ENCODE results near the gene HTR7. TPM values are rescaled to one million over a fixed set of nuclear protein-coding genes. Genes with fewer than 3 reads are reported as not detected.
"Not testable (repeated sequence)": the region's sequence is repeated elsewhere in the genome, so short reads cannot be mapped to it uniquely, and the experiment has no call there.

The HTR7 gene
- total and polyA plus RNA-seq, 8 donors = 0.12 to 0.65 (median 0.24) TPM

DNA sequence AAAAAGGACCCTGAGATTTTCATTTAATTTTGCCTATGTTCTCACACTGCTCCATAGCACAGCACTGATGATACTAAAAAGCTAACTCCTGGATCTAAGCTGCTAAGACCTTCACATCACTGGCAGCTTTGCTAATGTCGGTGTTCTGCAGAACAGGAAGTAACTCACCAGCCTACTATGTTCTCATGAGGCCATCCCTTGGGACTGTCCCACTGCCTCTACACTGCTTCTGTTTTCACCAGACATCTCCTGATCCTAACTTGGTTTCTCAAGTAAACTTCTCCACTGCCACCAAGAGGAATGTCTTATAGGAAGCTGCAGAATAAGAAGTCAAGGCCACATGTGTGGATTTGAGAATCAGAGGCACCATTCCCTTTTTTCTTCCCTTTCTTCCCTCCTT, 15.1 kb downstream of the HTR7 start:
- Histone ChIP-seq H3K4me1 (no peaks in the 10 kb centered on the region), H3K9me3 (no peaks in the 10 kb centered on the region), H3K27ac (no peak overlapping the region), H3K27me3 (no peaks in the 10 kb centered on the region), H3K4me3 (no peak overlapping the region), H3K36me3 (no peaks in the 10 kb centered on the region)
- ATAC-seq (no peak), DNase-seq (no peak)
- no peak for TF ChIP-seq CTCF (IDR thresholded peaks at IDR 0.05)
- intact Hi-C loops (cut with DNase I) = no loop called here

DNA sequence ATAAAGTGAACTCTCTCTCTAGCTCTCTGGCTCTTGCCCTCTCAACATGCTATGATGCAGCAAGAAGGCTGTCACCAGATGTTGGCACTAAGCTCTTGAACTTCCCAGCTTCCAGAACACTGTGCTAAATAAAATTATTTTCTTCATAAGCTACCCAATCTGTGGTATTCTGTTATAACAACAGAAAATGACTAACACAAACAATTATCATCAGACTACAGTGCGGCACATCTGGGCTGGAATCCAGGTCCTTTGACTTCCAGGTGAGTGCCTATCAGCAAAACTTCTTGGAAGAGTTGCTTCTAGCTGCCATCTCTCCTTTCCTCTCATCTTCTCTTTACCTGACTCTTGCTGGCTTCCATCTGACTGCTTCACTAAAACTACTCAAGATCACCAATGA, 20.4 kb downstream of the HTR7 start:
- TF ChIP-seq CTCF (IDR thresholded peaks at IDR 0.05) = no peak
- no peak overlapping the region for H3K27ac ChIP-seq
- H3K36me3 ChIP-seq = no peaks in the 10 kb centered on the region
- no peak overlapping the region for H3K4me3 ChIP-seq
- no peaks in the 10 kb centered on the region for H3K27me3 ChIP-seq
- H3K9me3 ChIP-seq = no peaks in the 10 kb centered on the region
- intact Hi-C loops (cut with DNase I) = no loop called here
- DNase-seq = no peak
- ATAC-seq = no peak
- H3K4me1 ChIP-seq = no peaks in the 10 kb centered on the region

DNA sequence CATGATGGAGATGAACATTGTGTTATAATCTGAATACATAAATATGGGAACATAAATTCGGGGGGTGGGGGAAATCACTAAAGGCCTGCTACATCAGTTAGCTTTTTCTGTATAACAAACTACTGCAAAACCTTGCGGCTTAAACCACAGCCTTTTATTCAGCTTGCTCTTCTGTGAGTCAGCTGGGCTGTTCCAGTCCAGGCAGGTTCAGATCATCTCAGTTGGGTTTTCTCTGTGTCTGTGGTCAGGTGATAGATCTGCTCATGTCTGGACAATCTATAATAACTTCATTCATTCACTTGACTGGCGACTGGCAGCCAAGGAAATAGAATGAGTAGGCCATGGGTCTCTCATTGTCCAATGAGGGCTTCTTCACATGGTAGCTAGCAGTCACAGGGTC, 23.5 kb downstream of the HTR7 start:
- Histone ChIP-seq H3K27me3 (no peaks in the 10 kb centered on the region), H3K9me3 (peaks cover 0 to 9% of the 10 kb centered on the region in 2 donors), H3K36me3 (no peaks in the 10 kb centered on the region), H3K4me1 (no peaks in the 10 kb centered on the region), H3K27ac (no peak overlapping the region), H3K4me3 (no peak overlapping the region)
- DNase-seq (no peak), ATAC-seq (no peak)
- intact Hi-C loops (cut with DNase I) = no loop called here
- no peak for TF ChIP-seq CTCF (IDR thresholded peaks at IDR 0.05)

- DNase-seq (no peak), ATAC-seq (no peak)
- Histone ChIP-seq H3K27me3 (no peaks in the 10 kb centered on the region), H3K36me3 (no peaks in the 10 kb centered on the region), H3K27ac (no peak overlapping the region), H3K9me3 (peaks cover 0 to 9% of the 10 kb centered on the region in 2 donors), H3K4me1 (no peaks in the 10 kb centered on the region), H3K4me3 (no peak overlapping the region)
- no peak for TF ChIP-seq CTCF (IDR thresholded peaks at IDR 0.05)
- intact Hi-C loops (cut with DNase I) = no loop called here
Measured at GRCh38 chr10:90832111-90832510, 25.7 kb downstream of the HTR7 start.

DNA sequence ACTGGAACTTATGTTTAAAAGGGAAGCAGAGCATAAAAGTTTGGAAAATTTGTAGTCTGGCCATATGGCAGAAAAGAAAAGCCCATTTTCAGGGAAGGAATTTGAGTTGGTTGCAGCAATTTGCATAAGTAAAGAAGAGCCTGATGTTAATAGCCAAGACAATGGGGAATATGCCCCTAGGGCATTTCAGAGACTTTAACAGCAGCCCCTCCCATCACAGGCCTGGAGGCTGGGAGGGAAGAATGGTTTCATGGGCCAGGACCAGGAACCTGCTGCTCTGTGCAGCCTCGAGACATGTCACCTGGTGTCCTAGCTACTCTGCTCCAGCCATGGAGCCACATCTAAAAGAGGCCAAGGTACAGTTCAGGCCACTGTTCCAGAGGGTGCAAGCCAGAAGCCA, 35.3 kb downstream of the HTR7 start:
- no peak for ATAC-seq
- intact Hi-C loops (cut with DNase I) = no loop called here
- no peaks in the 10 kb centered on the region for H3K4me1 ChIP-seq
- no peaks in the 10 kb centered on the region for H3K36me3 ChIP-seq
- peaks cover 0 to 12% of the 10 kb centered on the region in 2 donors for H3K9me3 ChIP-seq
- H3K27me3 ChIP-seq = no peaks in the 10 kb centered on the region
- no peak overlapping the region for H3K4me3 ChIP-seq
- DNase-seq = no peak
- H3K27ac ChIP-seq = no peak overlapping the region
- no peak for TF ChIP-seq CTCF (IDR thresholded peaks at IDR 0.05)

DNA sequence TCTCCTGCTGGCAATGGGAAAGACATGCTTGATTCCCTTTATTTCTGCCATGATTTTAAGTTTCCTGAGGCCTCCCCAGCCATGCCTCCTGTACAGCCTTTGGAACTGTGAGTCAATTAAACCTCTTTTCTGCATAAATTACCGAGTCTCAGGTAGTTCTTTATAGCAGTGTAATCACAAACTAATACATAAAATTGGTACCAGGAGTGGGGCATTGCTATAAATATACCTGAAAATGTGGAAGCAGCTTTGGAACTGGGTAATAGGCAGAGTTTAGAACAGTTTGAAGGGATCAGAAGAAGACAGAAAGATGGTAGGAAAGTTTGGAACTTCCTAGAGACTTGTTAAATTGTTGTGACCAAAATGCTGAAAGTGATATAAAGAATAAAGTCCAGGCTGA, 36.0 kb downstream of the HTR7 start:
- H3K27me3 ChIP-seq; intact Hi-C loops (cut with DNase I); H3K4me1 ChIP-seq; DNase-seq; H3K27ac ChIP-seq; ATAC-seq; H3K4me3 ChIP-seq; H3K36me3 ChIP-seq: not testable (repeated sequence)
- peaks cover 0 to 12% of the 10 kb centered on the region in 2 donors for H3K9me3 ChIP-seq

All from left lung (tissue), 10 donors.